ENCODE measurements around the gene EI24. TPM values are rescaled to one million over a fixed set of nuclear protein-coding genes. Genes with fewer than 3 reads are reported as not detected.
A peak's percentile ranks its signal among the peaks of the same experiment; 100 is the strongest.

The EI24 gene
- total and polyA plus RNA-seq, 9 of the 15 experiments (the other 6 are each of a cell fraction or from before 2014, with no cell fraction given) = 50.4 to 260 (median 168) TPM

- peak overlapping the region; percentile 23; the same call in 1 of the 2 replicates for H3K4me2 ChIP-seq (ENCODE audit: insufficient read depth, low read length)
- no peaks in the 10 kb centered on the region for H3K27me3 ChIP-seq (ENCODE audit: control insufficient read depth in 2 of 2, insufficient read depth in 2 of 2, low read length in 2 of 2)
- 0% methylated on average over 3 of the region's 3 CpGs for WGBS (ENCODE audit: insufficient coverage, low coverage, missing lambda C conversion rate)
- H3K36me3 ChIP-seq (ENCODE audit: control insufficient read depth, insufficient read depth, low read length) = no peaks in the 10 kb centered on the region
- peak overlapping the region in 1 of 2 experiments; percentile 46; a peak in 2 of 4 replicates for H3K9ac ChIP-seq (ENCODE audit: insufficient read depth in 1 of 2, low read depth in 2 of 2, low read length in 2 of 2)
- BruUV-seq (replicated peaks) = no TSS peak
- peak overlapping the region; percentile 59 for H2AFZ ChIP-seq (ENCODE audit: low read depth, low read length)
- FAIRE-seq = peak; percentile 94
- H4K20me1 ChIP-seq (replicated peaks; ENCODE audit: control insufficient read depth, insufficient read depth, low read length) = no peaks in the 10 kb centered on the region
- H3K9me3 ChIP-seq (replicated peaks; ENCODE audit: control insufficient read depth, insufficient read depth, low read depth, low read length) = no peaks in the 10 kb centered on the region
- H3K9me1 ChIP-seq (ENCODE audit: control insufficient read depth, insufficient read depth, low read length) = no peaks in the 10 kb centered on the region
- in situ Hi-C loops (cut with MboI) = no loop called here
- ChIA-PET POLR2A (interaction anchor here (0.9 to 1.2 kb wide), 2 partner anchors 12 to 57 kb away, joined by 4 to 5 read pairs; no protein-coding TSS in a partner anchor), CTCF (ENCODE audit: low intra/inter-chr PET ratio) (no interaction called here)
- no peak overlapping the region for H3K4me3 ChIP-seq
- H3K79me2 ChIP-seq (ENCODE audit: control insufficient read depth, insufficient read depth, low read length) = no peaks in the 10 kb centered on the region
- H3K27ac ChIP-seq (ENCODE audit: extremely low read depth, low read depth, low read length) = peak overlapping the region; percentile 68; the same call in 2 of the 3 replicates
- H3K4me1 ChIP-seq (replicated peaks in 1 of 2; ENCODE audit: control insufficient read depth in 2 of 2, insufficient read depth in 2 of 2, low read length in 2 of 2) = peaks cover 17 to 36% of the 10 kb centered on the region in 2 experiments
- intact Hi-C loops (cut with micrococcal nuclease) = loop anchor here (1.0 kb wide), 1 partner anchor 37 kb away; the partner anchor contains the start of gene EI24
- ATAC-seq = peak; percentile 98
- DNase-seq (ENCODE audit: extremely low read depth in 1 of 4, low spot score in 3 of 4) = peak; percentile 40 to 91 (median 68)
- TF ChIP-seq ZBTB8A (IDR thresholded peaks at IDR 0.05; ENCODE audit: partially characterized antibody) (no peak), L3MBTL2 (IDR thresholded peaks at IDR 0.05) (peak; percentile 57; the same call in 1 of the 2 replicates), EWSR1 (IDR thresholded peaks at IDR 0.05; ENCODE audit: borderline replicate concordance, low read depth, partially characterized antibody) (no peak), CUX1 (CRISPR knock-in tag; IDR thresholded peaks at IDR 0.05) (no peak), RNF219 (CRISPR knock-in tag; IDR thresholded peaks at IDR 0.05) (no peak), ATF6 (CRISPR knock-in tag; IDR thresholded peaks at IDR 0.05) (no peak), ZNF324 (CRISPR knock-in tag; IDR thresholded peaks at IDR 0.05) (no peak), JUN (IDR thresholded peaks at IDR 0.05; ENCODE audit: borderline replicate concordance, low read depth, low read length) (no peak), JUN (CRISPR knock-in tag; IDR thresholded peaks at IDR 0.05; ENCODE audit: borderline replicate concordance) (no peak), HNRNPK (IDR thresholded peaks at IDR 0.05; ENCODE audit: low read depth, low read length, poor library complexity, severe bottlenecking) (no peak), SRF (CRISPR knock-in tag; IDR thresholded peaks at IDR 0.05) (no peak), EP400 (IDR thresholded peaks at IDR 0.05) (peak; percentile 46), ZBTB17 (CRISPR knock-in tag; IDR thresholded peaks at IDR 0.05) (no peak)
These were observed 36.6 kb upstream of the EI24 start for GRCh38 chr11:125532668-125533067.
